GM12878 (cell line): ENCODE results near the gene BTC. TPM values are rescaled to one million over a fixed set of nuclear protein-coding genes. Genes with fewer than 3 reads are reported as not detected.

Experiments
- ATAC-seq: fragments of 200-7000 bp; cut with Tn5 transposase; 3 replicates; pipeline ENCODE4 v1.9.1; 2020; ENCODE audit warnings: mild to moderate bottlenecking, moderate library complexity
- BruUV-seq: library from RNA; stranded (reverse); fragments of 400-500 nt; replicated peaks from 2 replicates; lab custom pipeline; 2021; lab: Mats Ljungman, UMichigan
- CTCF ChIA-PET: fragments of 300-600 bp; sonication (Branson Sonifier 250); formaldehyde crosslinking; extraction: SDS; loops from one replicate; lab custom pipeline; 2021; ENCODE audit warnings: inconsistent platforms; lab: Yijun Ruan, JAX
- POLR2A ChIA-PET: fragments of 350-600 bp; formaldehyde crosslinking; extraction: SDS; loops from one replicate; lab custom pipeline; 2021; ENCODE audit warnings: inconsistent platforms; lab: Charles Lee
- RAD21 ChIA-PET: fragments of 300-600 bp; sonication (Branson Sonifier 250); formaldehyde crosslinking; loops from one replicate; lab custom pipeline; 2023; ENCODE audit warnings: antibody characterized with exemption; ENCODE audit not compliant: unreplicated experiment; lab: Charles Lee
- SMC1A ChIA-PET: fragments of 300-600 bp; sonication (Branson Sonifier 250); formaldehyde crosslinking; loops from one replicate; lab custom pipeline; 2023; ENCODE audit not compliant: unreplicated experiment, uncharacterized antibody; lab: Charles Lee
- DNase-seq: peaks from one replicate; pipeline ENCODE4 v3.0.0-alpha.2; 2011; ENCODE audit warnings: low read depth, low spot score
- FAIRE-seq: peaks from 3 replicates; lab custom pipeline; 2011; peaks lifted over from hg19 to GRCh38; lab: Jason Lieb, UNC
- H2AFZ ChIP-seq: 2 replicates; pipeline ENCODE4 v1.6.0; 2011; ENCODE audit warnings: low read depth, low read length, control low read depth; ENCODE audit not compliant: control insufficient read depth
- H3K27ac ChIP-seq: 2 replicates; pipeline ENCODE4 v1.5.1; 2011; ENCODE audit warnings: control low read depth; ENCODE audit not compliant: control insufficient read depth, insufficient read depth
- H3K27me3 ChIP-seq, 2 experiments: replicated peaks in 1 of 2; 2 replicates each; pipeline versions ENCODE4 v1.6.0 to v1.6.1; 2011; ENCODE audit warnings: low read length in 1 of 2; ENCODE audit not compliant: control insufficient read depth in 2 of 2, insufficient read depth in 2 of 2
- H3K36me3 ChIP-seq, 2 experiments: 2 replicates each; pipeline ENCODE4 v1.5.1; 2011; ENCODE audit warnings: low read length in 1 of 2; ENCODE audit not compliant: control insufficient read depth in 2 of 2, insufficient read depth in 2 of 2
- H3K4me1 ChIP-seq: 2 replicates; pipeline ENCODE4 v1.6.1; 2011; ENCODE audit warnings: mild to moderate bottlenecking, low read length, moderate library complexity, mixed read lengths; ENCODE audit not compliant: control insufficient read depth, insufficient read depth
- H3K4me2 ChIP-seq: 2 replicates; pipeline ENCODE4 v1.6.0; 2011; ENCODE audit warnings: control low read depth; ENCODE audit not compliant: control insufficient read depth, insufficient read depth
- H3K4me3 ChIP-seq: fragments of 200-600 bp; sonication (generic); 2 replicates; pipeline ENCODE4 v1.5.1; 2016
- H3K79me2 ChIP-seq: 2 replicates; pipeline ENCODE4 v1.6.0; 2011; ENCODE audit warnings: low read length; ENCODE audit not compliant: control insufficient read depth, insufficient read depth
- H3K9ac ChIP-seq: 2 replicates; pipeline ENCODE4 v1.8.0; 2011; ENCODE audit warnings: low read length, control low read depth, mixed read lengths; ENCODE audit not compliant: control insufficient read depth, insufficient read depth
- H3K9me3 ChIP-seq: replicated peaks from 3 replicates; pipeline ENCODE4 v1.5.1; 2011; ENCODE audit warnings: mild to moderate bottlenecking, low read length; ENCODE audit not compliant: control insufficient read depth, insufficient read depth
- H4K20me1 ChIP-seq: 2 replicates; pipeline ENCODE4 v1.6.0; 2011; ENCODE audit not compliant: control insufficient read depth, insufficient read depth
- FOS ChIP-seq: IDR thresholded peaks from 3 replicates; pipeline ENCODE4 v1.6.1; 2011; ENCODE audit warnings: borderline replicate concordance; ENCODE audit not compliant: insufficient read length; ENCODE audit errors: extremely low read depth
- GABPA ChIP-seq: IDR thresholded peaks from 2 replicates; pipeline ENCODE4 v1.6.1; 2014; ENCODE audit warnings: antibody characterized with exemption, low read depth, mild to moderate bottlenecking, inconsistent platforms
- HCFC1 ChIP-seq: fragments of 150-350 bp; IDR thresholded peaks from 2 replicates; pipeline ENCODE4 v1.6.1; 2014; ENCODE audit warnings: low read length
- NRF1 ChIP-seq: conservative IDR thresholded peaks from 2 replicates; pipeline ENCODE4 v1.6.1; 2011; ENCODE audit warnings: mild to moderate bottlenecking, low read depth, low read length, improper control_type of control experiment
- SIX5 ChIP-seq: IDR thresholded peaks from 2 replicates; pipeline ENCODE4 v1.6.1; 2011; ENCODE audit warnings: mild to moderate bottlenecking, low read depth, low read length, moderate library complexity; ENCODE audit not compliant: severe bottlenecking
- TCF12 ChIP-seq: IDR thresholded peaks from 2 replicates; pipeline ENCODE4 v1.6.1; 2011; ENCODE audit warnings: low read depth, mild to moderate bottlenecking, low read length
- WGBS: methylation state at CpG from one replicate; pipeline ENCODE4 v1.1.6; 2016; ENCODE audit warnings: low lambda C conversion rate; ENCODE audit not compliant: insufficient replicate concordance, insufficient coverage; ENCODE audit errors: missing lambda C conversion rate; 5-methylcytosine and 5-hydroxymethylcytosine counted together
- in situ Hi-C: fragments of 300-500 bp; cut with MboI; formaldehyde crosslinking; loops from 9 replicates; pipeline ENCODE4 v1.14.3; 2018; ENCODE audit warnings: mixed read lengths
- intact Hi-C: fragments of 100-400 bp; cut with micrococcal nuclease; formaldehyde crosslinking; loops from one replicate; pipeline ENCODE4 v1.14.2; 2022; ENCODE audit not compliant: unreplicated experiment
- polyA plus RNA-seq, 11 experiments: library from polyadenylated mRNA; depleted of rRNA in 4 of 11; unstranded in 6 of 11; stranded (reverse) in 5 of 11; fragments of >200 nt; fragmentation: Nextera tagmentation in 4 of 11; fragmentation: Illumina TruSeq in 1 of 11; extraction: Ambion mirVana in 4 of 11; extraction: Trizol in 1 of 11; gene quantifications; 1 replicate in 1 of 11; 2 replicates in 10 of 11; pipeline versions ENCODE4 v1.2.1 to v1.2.3, GENCODE V29; 2011 to 2016; ENCODE audit warnings: inconsistent platforms in 2 of 11, missing spikeins in 2 of 11, low read depth in 1 of 11
- total RNA-seq, 4 experiments: library from RNA; depleted of rRNA in 3 of 4; stranded (reverse); fragments of >200 nt in 3 of 4; fragmentation: Illumina TruSeq in 1 of 4; extraction: Trizol in 1 of 4; gene quantifications; 2 replicates each; pipeline versions ENCODE4 v1.2.1 to v1.2.3, GENCODE V29; 2013 to 2021
- TF ChIP-seq, protein P1 (sequence below): fragments of 450-650 bp; IDR thresholded peaks from 2 replicates; pipeline ENCODE4 v1.6.1; 2017; ENCODE audit warnings: antibody characterized with exemption, mild to moderate bottlenecking, moderate library complexity

Gene BTC
- total and polyA plus RNA-seq, 10 of the 15 experiments (the other 5 are each of a cell fraction or from before 2014, with no cell fraction given) = not detected

DNA sequence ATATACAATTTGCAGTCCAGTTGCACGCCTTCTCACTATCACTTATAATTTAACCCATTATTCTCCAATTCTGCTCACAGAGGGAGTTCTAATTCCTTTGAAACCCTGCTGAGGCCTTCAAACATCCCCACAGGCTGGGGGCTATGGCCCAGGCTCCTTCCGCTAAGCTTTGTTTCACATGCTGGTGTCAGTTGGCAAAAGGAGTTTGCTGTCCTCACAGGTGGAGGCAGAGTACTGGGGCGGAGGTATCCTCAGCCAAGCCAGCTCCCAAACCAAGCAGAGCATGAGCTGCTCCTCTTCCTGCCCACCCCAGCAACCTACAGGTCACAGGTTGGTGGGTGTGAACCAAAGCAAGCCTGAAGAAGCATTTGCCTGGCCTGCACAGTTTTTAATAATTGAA is 21.5 kb downstream of the BTC start:
- no peaks in the 10 kb centered on the region for H3K27me3 ChIP-seq
- CTCF ChIA-PET = no interaction called here
- 33% methylated on average over 3 of the region's 3 CpGs for WGBS
- no peak overlapping the region for H3K4me3 ChIP-seq
- no TSS peak for BruUV-seq
- SMC1A ChIA-PET = no interaction called here
- no peak overlapping the region for H3K4me2 ChIP-seq
- H3K4me1 ChIP-seq = no peaks in the 10 kb centered on the region
- H2AFZ ChIP-seq = no peak overlapping the region
- H3K79me2 ChIP-seq = no peaks in the 10 kb centered on the region
- no peaks in the 10 kb centered on the region for H3K9me3 ChIP-seq
- RAD21 ChIA-PET = no interaction called here
- H3K27ac ChIP-seq = no peak overlapping the region
- no peak overlapping the region for H3K9ac ChIP-seq
- POLR2A ChIA-PET = no interaction called here
- DNase-seq (no peak), FAIRE-seq (no peak)
- intact Hi-C loops = no loop called here
- H3K36me3 ChIP-seq = no peaks in the 10 kb centered on the region
- no peak for TF ChIP-seq TCF12
- no peak for TF ChIP-seq NRF1
- TF ChIP-seq, protein P1, sequence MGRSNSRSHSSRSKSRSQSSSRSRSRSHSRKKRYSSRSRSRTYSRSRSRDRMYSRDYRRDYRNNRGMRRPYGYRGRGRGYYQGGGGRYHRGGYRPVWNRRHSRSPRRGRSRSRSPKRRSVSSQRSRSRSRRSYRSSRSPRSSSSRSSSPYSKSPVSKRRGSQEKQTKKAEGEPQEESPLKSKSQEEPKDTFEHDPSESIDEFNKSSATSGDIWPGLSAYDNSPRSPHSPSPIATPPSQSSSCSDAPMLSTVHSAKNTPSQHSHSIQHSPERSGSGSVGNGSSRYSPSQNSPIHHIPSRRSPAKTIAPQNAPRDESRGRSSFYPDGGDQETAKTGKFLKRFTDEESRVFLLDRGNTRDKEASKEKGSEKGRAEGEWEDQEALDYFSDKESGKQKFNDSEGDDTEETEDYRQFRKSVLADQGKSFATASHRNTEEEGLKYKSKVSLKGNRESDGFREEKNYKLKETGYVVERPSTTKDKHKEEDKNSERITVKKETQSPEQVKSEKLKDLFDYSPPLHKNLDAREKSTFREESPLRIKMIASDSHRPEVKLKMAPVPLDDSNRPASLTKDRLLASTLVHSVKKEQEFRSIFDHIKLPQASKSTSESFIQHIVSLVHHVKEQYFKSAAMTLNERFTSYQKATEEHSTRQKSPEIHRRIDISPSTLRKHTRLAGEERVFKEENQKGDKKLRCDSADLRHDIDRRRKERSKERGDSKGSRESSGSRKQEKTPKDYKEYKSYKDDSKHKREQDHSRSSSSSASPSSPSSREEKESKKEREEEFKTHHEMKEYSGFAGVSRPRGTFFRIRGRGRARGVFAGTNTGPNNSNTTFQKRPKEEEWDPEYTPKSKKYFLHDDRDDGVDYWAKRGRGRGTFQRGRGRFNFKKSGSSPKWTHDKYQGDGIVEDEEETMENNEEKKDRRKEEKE = no peak
- TF ChIP-seq HCFC1 = no peak
- no peak for TF ChIP-seq GABPA
- no peak for TF ChIP-seq FOS
- TF ChIP-seq SIX5 = no peak
- TF ChIP-seq, all 136 proteins: peak for 0
- H4K20me1 ChIP-seq = no peaks in the 10 kb centered on the region
- in situ Hi-C loops = no loop called here
- ATAC-seq = no peak
